Measurements from ENCODE around the gene C16orf96. TPM values are rescaled to one million over a fixed set of nuclear protein-coding genes. Genes with fewer than 3 reads are reported as not detected.

Gene C16orf96
- under 0.01 TPM in 2 replicates for total RNA-seq

GRCh38 chr16:4556112-4556511 is at the start of gene C16orf96:
Gene C16orf96 (plus strand): TSS chr16:4556340. CDS start chr16:4556490, 150 bp downstream.

GRCh38 chr16:4538350-4539235 is 17.5 kb upstream of the C16orf96 start, which contains the start of gene CDIP1:
Gene CDIP1 (minus strand): TSS chr16:4538773. CDS start chr16:4514130, 24,643 bp downstream.

GRCh38 chr16:4614571-4615383 is 58.6 kb downstream of the C16orf96 start, which contains the start of gene UBALD1:
Gene UBALD1 (minus strand): TSS chr16:4614888. CDS start chr16:4614797, 91 bp downstream.

GRCh38 chr16:4624015-4624826 is 68.1 kb downstream of the C16orf96 start, which contains the start of gene MGRN1:
Gene MGRN1 (plus strand): TSS chr16:4624826. CDS start chr16:4624961, 135 bp downstream.

Other genes with a start within 250 kb of the C16orf96 start
- 2.4 and 3.1 TPM in 2 replicates for gene GLIS2, start 240.3 kb upstream of the C16orf96 start, total RNA-seq
- 20.4 and 26.5 TPM in 2 replicates for gene PAM16, start 205.0 kb upstream of the C16orf96 start, total RNA-seq
- gene VASN, start 184.5 kb upstream of the C16orf96 start, total RNA-seq = 57.5 and 98.9 TPM in 2 replicates
- 7.7 and 16.6 TPM in 2 replicates for gene CORO7, start 139.7 kb upstream of the C16orf96 start, total RNA-seq
- gene DNAJA3, start 130.5 kb upstream of the C16orf96 start, total RNA-seq = 31.5 and 39.1 TPM in 2 replicates
- gene NMRAL1, start 81.7 kb upstream of the C16orf96 start, total RNA-seq = 53.5 and 59.3 TPM in 2 replicates
- 32.8 and 52.9 TPM in 2 replicates for gene HMOX2, start 79.9 kb upstream of the C16orf96 start, total RNA-seq
- gene CDIP1, start 17.6 kb upstream of the C16orf96 start, total RNA-seq = 6.4 and 9.6 TPM in 2 replicates
- gene UBALD1, start 58.5 kb downstream of the C16orf96 start, total RNA-seq = 3.3 and 3.9 TPM in 2 replicates
- 20.3 and 21.6 TPM in 2 replicates for gene MGRN1, start 68.5 kb downstream of the C16orf96 start, total RNA-seq
- gene NUDT16L1, start 137.2 kb downstream of the C16orf96 start, total RNA-seq = 22.7 and 23.6 TPM in 2 replicates
- gene ANKS3, start 177.9 kb downstream of the C16orf96 start, total RNA-seq = 19.4 and 29.6 TPM in 2 replicates
- gene DNAAF8, start 178.2 kb downstream of the C16orf96 start, total RNA-seq = 0.63 and 0.94 TPM in 2 replicates
- 4.7 and 5.2 TPM in 2 replicates for gene ZNF500, start 210.8 kb downstream of the C16orf96 start, total RNA-seq
- not detected in 2 replicates for gene SEPTIN12, start 232.0 kb downstream of the C16orf96 start, total RNA-seq
- not detected in 2 replicates for gene SMIM22, start 239.0 kb downstream of the C16orf96 start, total RNA-seq
- gene ROGDI, start 246.3 kb downstream of the C16orf96 start, total RNA-seq = 14.9 and 18.3 TPM in 2 replicates

Data from bronchial smooth muscle cell (primary cell).